AG10803 (cell line): ENCODE data around the gene SPECC1L.
A peak's percentile ranks its signal among the peaks of the same experiment; 100 is the strongest.
"Not testable (repeated sequence)": the region's sequence is repeated elsewhere in the genome, so short reads cannot be mapped to it uniquely, and the experiment has no call there.

Experiments used
- DNase-seq: peaks from one replicate; pipeline ENCODE4 v3.0.0; 2010; ENCODE audit warnings: low read depth
- H3K4me3 ChIP-seq: 2 replicates; pipeline ENCODE4 v1.5.1; 2011; ENCODE audit warnings: mild to moderate bottlenecking, low read length, control low read depth
- CTCF ChIP-seq: conservative IDR thresholded peaks from 2 replicates; pipeline ENCODE4 v1.5.1; 2011; ENCODE audit warnings: mild to moderate bottlenecking, low read length, control low read depth, inconsistent platforms

The SPECC1L gene

GRCh38 chr22:24244144-24244787 is 26.4 kb upstream of the SPECC1L start:
- no peak overlapping the region for H3K4me3 ChIP-seq
- peak; percentile 42 for DNase-seq
- no peak for TF ChIP-seq CTCF

GRCh38 chr22:24245030-24245431 is 25.6 kb upstream of the SPECC1L start, which contains the start of gene GGT5:
Gene GGT5, minus strand, starts transcription at chr22:24245082. Its CDS starts 357 bp downstream, at chr22:24244725.
- not testable (repeated sequence) for DNase-seq, H3K4me3 ChIP-seq

GRCh38 chr22:24245584-24246561 is 24.8 kb upstream of the SPECC1L start:
- H3K4me3 ChIP-seq, result not testable (repeated sequence)
- peak; percentile 65 for DNase-seq

GRCh38 chr22:24247011-24247507 is 23.6 kb upstream of the SPECC1L start:
- DNase-seq, result no peak
- TF ChIP-seq CTCF, result no peak

GRCh38 chr22:24247564-24248344 is 22.9 kb upstream of the SPECC1L start:
- peak; percentile 94 for DNase-seq
- no peak overlapping the region for H3K4me3 ChIP-seq
- TF ChIP-seq CTCF, result peak; percentile 77

More at GRCh38 chr22:24247011-24247507, 23.6 kb upstream of the SPECC1L start:
- no peak overlapping the region for H3K4me3 ChIP-seq

GRCh38 chr22:24248611-24249010 is 22.0 kb upstream of the SPECC1L start:
- H3K4me3 ChIP-seq, DNase-seq: not testable (repeated sequence)

GRCh38 chr22:24249413-24249812 is 21.2 kb upstream of the SPECC1L start:
- H3K4me3 ChIP-seq, DNase-seq: not testable (repeated sequence)

- not testable (repeated sequence) for DNase-seq, H3K4me3 ChIP-seq
These were observed 19.3 kb upstream of the SPECC1L start for GRCh38 chr22:24251286-24251685.

GRCh38 chr22:24253126-24253525 is 17.5 kb upstream of the SPECC1L start:
- not testable (repeated sequence) for H3K4me3 ChIP-seq, DNase-seq

GRCh38 chr22:24256136-24256535 is 14.5 kb upstream of the SPECC1L start:
- not testable (repeated sequence) for H3K4me3 ChIP-seq, DNase-seq

GRCh38 chr22:24256736-24257135 is 13.9 kb upstream of the SPECC1L start:
- H3K4me3 ChIP-seq, DNase-seq: not testable (repeated sequence)
